Measurements from ENCODE around the gene KRT6B.

- TF ChIP-seq CTCF (IDR thresholded peaks at IDR 0.05; ENCODE audit: low read length) = no peak
- TF ChIP-seq EZH2 (optimal IDR thresholded peaks at IDR 0.05; ENCODE audit: low read depth, low read length) = no peak
Observed at GRCh38 chr12:52487211-52487610, 35.3 kb upstream of the KRT6B start.

Data from MM.1S (cell line).